Kidney epithelial cell (primary cell): ENCODE results near the gene DENND2D. TPM values are rescaled to one million over a fixed set of nuclear protein-coding genes. Genes with fewer than 3 reads are reported as not detected.

Source experiments
- DNase-seq: peaks from one replicate; pipeline ENCODE4 v3.0.0-alpha.2; 2010; ENCODE audit warnings: low read depth
- H3K27me3 ChIP-seq: 2 replicates; pipeline ENCODE4 v1.6.0; 2011; ENCODE audit warnings: low read length; ENCODE audit not compliant: control insufficient read depth, insufficient read depth
- H3K36me3 ChIP-seq: 2 replicates; pipeline ENCODE4 v1.5.1; 2011; ENCODE audit warnings: low read length; ENCODE audit not compliant: control insufficient read depth, insufficient read depth
- H3K4me3 ChIP-seq: 2 replicates; pipeline ENCODE4 v1.5.1; 2011; ENCODE audit warnings: low read depth, mild to moderate bottlenecking, control low read depth, low read length
- CTCF ChIP-seq: IDR thresholded peaks from 2 replicates; pipeline ENCODE4 v1.5.1; 2011; ENCODE audit warnings: mild to moderate bottlenecking, moderate library complexity, low read length, control low read depth, inconsistent platforms; ENCODE audit not compliant: insufficient read depth, poor library complexity, severe bottlenecking
- total RNA-seq: library from RNA; depleted of rRNA; stranded (reverse); fragments of >200 nt; gene quantifications from 2 replicates; pipeline ENCODE4 v1.2.3, GENCODE V29; 2015

DENND2D gene
- total RNA-seq, 1 donor from 2014 or later, result 13.2 TPM

- Histone ChIP-seq H3K36me3 (no peaks in the 10 kb centered on the region), H3K4me3 (peak overlapping the region; percentile 54), H3K27me3 (peaks cover 8% of the 10 kb centered on the region)
- no peak for DNase-seq
- TF ChIP-seq CTCF, result no peak
Observed at GRCh38 chr1:111202707-111203623, 2.5 kb upstream of the DENND2D start.

- DNase-seq, result no peak
- peaks cover 8% of the 10 kb centered on the region for H3K27me3 ChIP-seq
- H3K4me3 ChIP-seq, result no peak overlapping the region
Observed at GRCh38 chr1:111202366-111202706, 1.9 kb upstream of the DENND2D start.

GRCh38 chr1:111201275-111202090, 1.0 kb upstream of the DENND2D start:
- Histone ChIP-seq H3K27me3 (peaks cover 8% of the 10 kb centered on the region), H3K4me3 (no peak overlapping the region), H3K36me3 (no peaks in the 10 kb centered on the region)
- no peak for DNase-seq
- TF ChIP-seq CTCF, result no peak

More at GRCh38 chr1:111202366-111202706, 1.9 kb upstream of the DENND2D start:
- no peak for TF ChIP-seq CTCF
- no peaks in the 10 kb centered on the region for H3K36me3 ChIP-seq

GRCh38 chr1:111200802-111201161, 336 bp upstream of the DENND2D start:
- Histone ChIP-seq H3K27me3 (peaks cover 8% of the 10 kb centered on the region), H3K4me3 (no peak overlapping the region), H3K36me3 (no peaks in the 10 kb centered on the region)
- no peak for DNase-seq
- no peak for TF ChIP-seq CTCF

- H3K4me3 ChIP-seq, result no peak overlapping the region
- no peak for TF ChIP-seq CTCF
- peaks cover under 1% of the 10 kb centered on the region for H3K27me3 ChIP-seq
- no peaks in the 10 kb centered on the region for H3K36me3 ChIP-seq
- no peak for DNase-seq
Observed at GRCh38 chr1:111199329-111199728, 1.1 kb downstream of the DENND2D start.
